Activated CD4-positive, alpha-beta memory T cell treated with anti-CD3 and anti-CD28 coated beads, Interleukin-2, amount 10 ng/mL, durations not matched to agents 7 days and 5 days (primary cell): ENCODE measurements around the gene EWSR1. TPM values are rescaled to one million over a fixed set of nuclear protein-coding genes. Genes with fewer than 3 reads are reported as not detected.

Source experiments
- CTCF ChIA-PET: fragments of 350-600 bp; sonication (Branson Sonifier 250); formaldehyde crosslinking; loops from one replicate; lab custom pipeline; 2021; ENCODE audit warnings: antibody characterized with exemption, inconsistent platforms; lab: Charles Lee
- POLR2A ChIA-PET: fragments of 350-600 bp; sonication (Branson Sonifier 250); formaldehyde crosslinking; loops from one replicate; lab custom pipeline; 2021; ENCODE audit warnings: antibody characterized with exemption; lab: Charles Lee
- DNase-seq: peaks from one replicate; pipeline ENCODE4 v3.0.0-alpha.2; 2020
- H3K27ac Mint-ChIP-seq: one replicate; pipeline ENCODE4 v1.8.0; 2021; ENCODE audit warnings: mild to moderate bottlenecking, mixed read lengths
- H3K27me3 Mint-ChIP-seq: one replicate; pipeline ENCODE4 v1.8.0; 2021; ENCODE audit warnings: mixed read lengths
- H3K36me3 Mint-ChIP-seq: one replicate; pipeline ENCODE4 v1.8.0; 2021; ENCODE audit warnings: low read depth, mixed read lengths
- H3K4me1 Mint-ChIP-seq: one replicate; pipeline ENCODE4 v1.8.0; 2021; ENCODE audit warnings: mixed read lengths
- H3K4me3 Mint-ChIP-seq: one replicate; pipeline ENCODE4 v1.8.0; 2021; ENCODE audit warnings: mild to moderate bottlenecking, mixed read lengths
- H3K9me3 Mint-ChIP-seq: one replicate; pipeline ENCODE4 v1.8.0; 2021; ENCODE audit warnings: mixed read lengths
- total RNA-seq, 2 experiments: library from RNA; stranded (reverse); gene quantifications; one replicate each; pipeline ENCODE4 v1.2.3, GENCODE V29; 2021

Gene EWSR1
- total RNA-seq, 2 experiments from 2014 or later, result 308 to 311 TPM

- Mint-ChIP-seq H3K4me1 (peaks cover 62% of the 10 kb centered on the region), H3K27me3 (peaks cover 44% of the 10 kb centered on the region), H3K27ac (no peak overlapping the region), H3K9me3 (no peaks in the 10 kb centered on the region), H3K4me3 (no peak overlapping the region), H3K36me3 (peaks cover 9% of the 10 kb centered on the region)
- DNase-seq, result no peak
- ChIA-PET POLR2A (interaction anchor here (0.8 to 1.5 kb wide), 7 partner anchors 11 to 291 kb away, joined by 3 to 5 read pairs (median 3); partner anchors contain the start of genes NF2 and THOC5), CTCF (interaction anchor here (1.2 to 1.8 kb wide), 4 partner anchors 9 to 45 kb away, joined by 3 to 6 read pairs (median 5); no protein-coding TSS in a partner anchor)
Measured at GRCh38 chr22:29312218-29313125, 44.4 kb downstream of the EWSR1 start.

GRCh38 chr22:29313126-29313575 is 45.1 kb downstream of the EWSR1 start:
- Mint-ChIP-seq H3K4me3 (no peak overlapping the region), H3K27ac (no peak overlapping the region), H3K4me1 (peaks cover 55% of the 10 kb centered on the region), H3K36me3 (peaks cover 7% of the 10 kb centered on the region), H3K9me3 (no peaks in the 10 kb centered on the region), H3K27me3 (peaks cover 46% of the 10 kb centered on the region)
- ChIA-PET POLR2A (interaction anchor here (0.6 to 1.5 kb wide), 6 partner anchors 10 to 291 kb away, joined by 3 to 5 read pairs (median 3); partner anchors contain the start of genes NF2 and THOC5), CTCF (interaction anchor here (0.6 to 1.8 kb wide), 8 partner anchors 8 to 44 kb away, joined by 3 to 7 read pairs (median 5); no protein-coding TSS in a partner anchor)
- peak; percentile 51 for DNase-seq

DNA sequence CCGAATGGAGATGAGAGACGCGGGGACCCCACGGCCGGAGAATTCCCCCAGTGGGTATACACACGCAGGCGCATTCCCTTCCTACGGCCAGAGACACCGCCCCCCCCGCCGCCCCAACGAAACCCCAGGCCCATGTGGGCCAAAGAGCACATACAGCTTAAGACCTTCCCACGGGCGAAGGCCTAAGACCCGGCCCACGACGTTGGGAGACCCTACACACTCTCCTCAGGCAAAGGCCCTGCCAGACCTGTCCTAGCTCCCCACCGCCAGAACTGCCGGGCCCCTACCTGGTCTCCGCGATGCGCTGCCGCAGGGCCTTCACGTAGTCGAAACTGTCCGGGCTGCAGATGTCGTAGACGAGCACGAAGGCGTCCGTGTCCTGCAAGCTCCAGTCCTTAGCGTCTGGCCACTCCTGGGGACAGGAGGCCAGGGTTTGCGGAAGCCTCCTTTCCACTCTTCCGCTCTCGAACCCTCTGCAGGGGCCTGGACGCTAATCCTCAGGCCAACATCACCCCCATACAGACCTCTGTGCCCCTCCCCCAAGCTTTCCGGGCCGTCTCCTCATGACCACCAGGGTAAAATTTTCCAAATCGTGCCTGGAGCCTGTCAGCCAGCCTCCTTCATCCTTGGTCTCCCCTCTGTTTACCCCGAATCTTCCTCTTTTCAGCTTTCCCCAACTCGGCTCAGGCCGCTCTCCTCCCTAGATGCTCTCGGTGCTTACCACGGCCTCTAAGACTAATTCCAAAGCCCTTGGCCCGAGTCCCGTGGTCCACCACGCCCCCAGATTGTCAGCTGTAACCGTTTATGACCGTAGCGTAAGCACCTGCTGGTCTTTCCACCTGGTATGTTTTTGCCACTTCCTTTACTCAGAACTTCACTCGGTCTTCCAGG is 45.8 kb downstream of the EWSR1 start:
- peaks cover 4% of the 10 kb centered on the region for H3K36me3 Mint-ChIP-seq
- no peak for DNase-seq
- H3K27me3 Mint-ChIP-seq, result peaks cover 46% of the 10 kb centered on the region
- no peaks in the 10 kb centered on the region for H3K9me3 Mint-ChIP-seq
- peaks cover 48% of the 10 kb centered on the region for H3K4me1 Mint-ChIP-seq
- peak overlapping the region; percentile 13 for H3K4me3 Mint-ChIP-seq
- H3K27ac Mint-ChIP-seq, result no peak overlapping the region
- ChIA-PET CTCF (interaction anchor here (0.6 to 1.8 kb wide), 6 partner anchors 7 to 44 kb away, joined by 3 to 7 read pairs (median 4); no protein-coding TSS in a partner anchor), POLR2A (interaction anchor here (0.6 to 1.5 kb wide), 6 partner anchors 8 to 240 kb away, joined by 3 to 5 read pairs (median 3); partner anchors contain the start of genes GAS2L1 and THOC5)

- ChIA-PET POLR2A (interaction anchor here (1.0 to 1.5 kb wide), 2 partner anchors 9 kb away, joined by 3 read pairs; partner anchors contain the start of gene GAS2L1), CTCF (interaction anchor here (0.6 to 1.6 kb wide), 2 partner anchors 8 to 308 kb away, joined by 6 to 7 read pairs; no protein-coding TSS in a partner anchor)
- no peak for DNase-seq
- H3K9me3 Mint-ChIP-seq, result no peaks in the 10 kb centered on the region
- H3K27ac Mint-ChIP-seq, result no peak overlapping the region
- peaks cover 39% of the 10 kb centered on the region for H3K4me1 Mint-ChIP-seq
- peaks cover 46% of the 10 kb centered on the region for H3K27me3 Mint-ChIP-seq
- peaks cover 4% of the 10 kb centered on the region for H3K36me3 Mint-ChIP-seq
- H3K4me3 Mint-ChIP-seq, result peak overlapping the region; percentile 13
Measured at GRCh38 chr22:29314537-29315285, 46.6 kb downstream of the EWSR1 start.

- ChIA-PET CTCF (no interaction called here), POLR2A (interaction anchor here (2.0 kb wide), 1 partner anchor 13 kb away, joined by 7 read pairs; no protein-coding TSS in a partner anchor)
- H3K27ac Mint-ChIP-seq, result no peak within 1 kb of the TSS
Measured at GRCh38 chr22:29315286-29316140, 47.4 kb downstream of the EWSR1 start, which contains the start of gene RASL10A. RASL10A (minus strand) TSS chr22:29315697; CDS start chr22:29315246, 451 bp downstream.

GRCh38 chr22:29316141-29316828 is 48.2 kb downstream of the EWSR1 start:
- no peak for DNase-seq
- Mint-ChIP-seq H3K36me3 (peaks cover 4% of the 10 kb centered on the region), H3K4me1 (peaks cover 28% of the 10 kb centered on the region), H3K4me3 (peak overlapping the region; percentile 32), H3K9me3 (no peaks in the 10 kb centered on the region), H3K27me3 (peaks cover 46% of the 10 kb centered on the region), H3K27ac (no peak overlapping the region)
- POLR2A ChIA-PET, result interaction anchor here (0.7 to 2.0 kb wide), 6 partner anchors 10 to 70 kb away, joined by 3 to 7 read pairs (median 4); partner anchors contain the start of genes EWSR1 and RHBDD3
- CTCF ChIA-PET, result interaction anchor here (0.9 to 1.4 kb wide), 3 partner anchors 10 to 71 kb away, joined by 3 read pairs; no protein-coding TSS in a partner anchor

More at GRCh38 chr22:29315286-29316140, 47.4 kb downstream of the EWSR1 start, which contains the start of gene RASL10A:
- Mint-ChIP-seq H3K36me3 (peaks cover 4% of the 10 kb centered on the region), H3K4me1 (peaks cover 36% of the 10 kb centered on the region), H3K27me3 (peaks cover 46% of the 10 kb centered on the region), H3K4me3 (peak within 1 kb of the TSS; percentile 32), H3K9me3 (no peaks in the 10 kb centered on the region)
- no peak for DNase-seq

GRCh38 chr22:29317827-29318454 is 49.9 kb downstream of the EWSR1 start:
- Mint-ChIP-seq H3K9me3 (no peaks in the 10 kb centered on the region), H3K4me3 (no peak overlapping the region), H3K36me3 (peaks cover 4% of the 10 kb centered on the region), H3K4me1 (peaks cover 21% of the 10 kb centered on the region), H3K27ac (no peak overlapping the region), H3K27me3 (peaks cover 37% of the 10 kb centered on the region)
- ChIA-PET POLR2A (interaction anchor here (1.0 to 2.0 kb wide), 3 partner anchors 8 to 15 kb away, joined by 3 to 7 read pairs (median 5); no protein-coding TSS in a partner anchor), CTCF (interaction anchor here (1.4 kb wide), 1 partner anchor 15 kb away, joined by 3 read pairs; no protein-coding TSS in a partner anchor)
- DNase-seq, result no peak

DNA sequence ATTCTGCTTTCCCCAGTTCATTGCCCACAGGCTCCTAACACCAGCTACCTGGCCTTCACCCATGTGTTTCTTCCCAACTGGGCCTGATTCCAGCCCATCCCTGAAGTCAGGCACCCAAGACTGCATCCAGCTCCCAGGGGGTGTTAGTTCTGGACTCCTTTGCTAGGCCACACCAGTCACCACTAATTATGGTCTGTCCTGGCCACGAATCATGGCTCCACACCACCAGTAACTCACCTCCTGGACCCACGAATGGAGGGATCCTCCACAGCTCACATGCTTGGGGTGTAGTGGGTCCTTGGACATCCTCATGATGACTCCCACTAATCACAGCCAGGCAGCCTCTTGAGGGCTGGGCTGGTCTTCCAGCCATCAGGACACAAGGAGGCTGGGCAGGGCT is 51.0 kb downstream of the EWSR1 start:
- peaks cover 4% of the 10 kb centered on the region for H3K36me3 Mint-ChIP-seq
- CTCF ChIA-PET, result no interaction called here

DNA sequence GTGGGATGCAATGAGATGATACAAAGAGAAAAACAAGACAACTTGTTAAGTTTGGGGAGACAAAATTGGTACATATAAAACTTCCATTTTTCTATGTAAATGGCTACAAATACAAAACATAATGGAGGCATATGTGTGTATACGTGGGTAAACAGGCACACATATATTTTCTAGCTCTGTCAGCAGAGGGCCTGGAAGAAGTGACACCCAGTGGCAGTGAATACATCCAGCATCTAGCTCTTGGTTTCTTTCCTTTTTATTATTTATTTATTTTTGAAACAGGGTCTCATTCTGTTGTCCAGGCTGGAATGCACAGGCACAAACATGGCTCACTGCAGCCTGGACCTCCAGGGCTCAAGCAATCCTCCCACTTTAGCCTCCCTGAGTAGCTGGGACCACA is 52.5 kb downstream of the EWSR1 start:
- ChIA-PET CTCF (interaction anchor here (0.9 to 1.1 kb wide), 3 partner anchors 8 to 14 kb away, joined by 3 to 5 read pairs (median 4); partner anchors contain the start of gene GAS2L1), POLR2A (interaction anchor here (1.2 to 2.3 kb wide), 3 partner anchors 14 to 19 kb away, joined by 3 to 5 read pairs (median 4); partner anchors contain the start of gene GAS2L1)

More for the DNA sequence above, 51.0 kb downstream of the EWSR1 start:
- no peak overlapping the region for H3K27ac Mint-ChIP-seq
- no peak for DNase-seq
- peaks cover 26% of the 10 kb centered on the region for H3K27me3 Mint-ChIP-seq
- H3K4me1 Mint-ChIP-seq, result peaks cover 10% of the 10 kb centered on the region
- POLR2A ChIA-PET, result no interaction called here
- no peaks in the 10 kb centered on the region for H3K9me3 Mint-ChIP-seq
- H3K4me3 Mint-ChIP-seq, result no peak overlapping the region

More for the DNA sequence above, 52.5 kb downstream of the EWSR1 start:
- Mint-ChIP-seq H3K4me3 (no peak overlapping the region), H3K27me3 (peaks cover 18% of the 10 kb centered on the region), H3K4me1 (peaks cover 2% of the 10 kb centered on the region), H3K36me3 (no peaks in the 10 kb centered on the region), H3K27ac (no peak overlapping the region), H3K9me3 (no peaks in the 10 kb centered on the region)
- no peak for DNase-seq
